RKO (cell line): ENCODE measurements around the gene CEBPE.

Experiments
- DNase-seq: peaks from one replicate; pipeline ENCODE4 v3.0.0-alpha.2; 2016; ENCODE audit warnings: low spot score

Gene CEBPE

GRCh38 chr14:23076785-23077408 is 42.2 kb downstream of the CEBPE start:
- peak; percentile 45 for DNase-seq

DNA sequence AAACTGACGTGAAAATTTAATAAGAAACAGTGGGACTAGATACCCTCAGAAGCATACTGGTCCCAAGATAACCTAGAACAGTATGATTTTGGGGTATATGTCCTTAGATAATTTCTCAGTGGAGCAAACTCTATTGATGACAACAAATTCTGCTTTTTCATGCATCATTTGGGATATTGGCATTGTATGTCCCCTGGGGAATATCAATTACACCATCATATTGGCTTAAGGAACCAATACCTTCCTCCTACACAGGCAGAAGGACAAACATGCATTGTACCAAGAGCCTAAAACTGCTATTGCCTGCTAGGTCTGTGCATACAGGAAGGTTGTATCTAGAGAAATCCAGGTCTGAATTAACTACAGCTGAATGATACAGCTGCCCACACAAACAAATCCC is 44.1 kb downstream of the CEBPE start:
- DNase-seq, result no peak

DNA sequence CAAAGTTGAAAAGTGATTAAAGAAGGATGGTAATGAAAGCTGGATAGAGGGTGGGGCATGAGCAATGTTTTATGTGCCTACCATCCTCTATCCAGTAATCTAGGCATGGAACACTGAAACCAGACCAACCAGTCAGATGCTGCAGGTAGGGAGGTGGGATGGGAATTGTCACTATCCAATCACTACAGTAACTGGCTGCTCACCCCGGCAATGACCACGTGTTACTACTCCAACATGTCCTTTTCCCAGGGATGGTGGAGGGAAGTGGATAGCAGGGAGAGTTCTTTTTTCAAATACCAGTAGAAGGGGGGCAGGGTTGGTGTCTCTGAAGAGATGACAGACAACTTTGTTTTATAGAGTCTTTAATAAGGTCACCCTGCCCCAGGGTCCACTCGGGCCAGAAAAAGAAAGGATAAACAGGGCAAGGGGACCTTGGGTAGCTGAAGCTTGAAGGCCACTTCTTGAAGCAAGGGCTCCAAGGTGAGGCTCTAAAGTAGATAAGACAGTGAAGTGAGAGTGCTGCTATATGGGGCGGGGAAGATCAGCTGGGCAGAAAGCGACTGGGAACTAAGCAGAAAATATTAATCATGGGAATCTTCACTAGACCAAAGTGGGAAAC is 47.0 kb downstream of the CEBPE start:
- DNase-seq, result no peak

- peak; percentile 94 for DNase-seq
These were observed 47.7 kb downstream of the CEBPE start for GRCh38 chr14:23071244-23071920.

- peak; percentile 58 for DNase-seq
These were observed 48.6 kb downstream of the CEBPE start for GRCh38 chr14:23070262-23071129.

DNA sequence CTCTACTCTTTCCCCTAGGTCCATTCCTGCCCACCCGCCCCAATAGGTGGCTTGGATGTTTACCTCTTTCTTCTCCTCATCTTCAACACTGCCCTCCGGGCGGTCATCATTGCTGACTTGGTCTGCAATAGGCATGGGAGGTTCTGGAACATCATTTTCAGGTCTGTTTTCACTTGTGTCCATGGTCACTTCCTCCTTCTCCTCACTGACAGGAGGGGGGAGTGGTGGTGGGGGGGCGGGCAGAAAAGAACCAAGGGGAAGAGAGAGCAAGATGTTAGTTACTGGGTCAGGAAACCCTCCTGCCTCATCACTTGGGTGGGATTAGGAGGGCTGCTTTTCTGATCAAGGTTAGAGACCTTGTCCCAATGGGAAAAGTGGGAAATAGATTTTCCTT is 49.6 kb downstream of the CEBPE start:
- DNase-seq, result no peak

GRCh38 chr14:23068789-23069412 is 50.2 kb downstream of the CEBPE start:
- peak; percentile 94 for DNase-seq

- no peak for DNase-seq
These were observed 50.9 kb downstream of the CEBPE start for GRCh38 chr14:23067847-23068788.
